ENCODE results near the gene ZDHHC21. TPM values are rescaled to one million over a fixed set of nuclear protein-coding genes. Genes with fewer than 3 reads are reported as not detected.

The ZDHHC21 gene
- total and polyA plus RNA-seq, 2 of the 8 experiments (the other 6 are each of a cell fraction or from before 2014, with no cell fraction given), result 1.9 to 6.0 TPM

DNA sequence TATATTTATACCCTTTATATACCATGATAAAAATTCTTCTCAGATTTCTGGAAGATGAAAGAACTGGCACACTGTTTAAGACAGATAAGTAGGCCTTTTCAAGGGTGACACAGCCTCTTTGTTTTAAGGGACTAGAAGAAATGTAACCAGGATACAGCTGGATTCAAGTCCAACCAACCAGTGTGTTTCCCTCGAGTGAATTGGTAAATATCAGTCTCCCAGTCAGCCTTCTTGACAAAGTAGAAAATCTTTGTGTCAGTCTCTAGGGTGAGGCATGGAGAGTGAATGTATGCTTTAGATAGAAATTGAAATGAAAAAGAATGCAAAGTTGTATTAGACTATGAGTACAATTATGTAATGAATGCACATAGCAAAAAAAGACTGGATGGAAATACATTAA, 119.1 kb downstream of the ZDHHC21 start:
- H3K14ac ChIP-seq (ENCODE audit: insufficient read length), result no peak overlapping the region
- H2BK20ac ChIP-seq (ENCODE audit: low read length), result no peak overlapping the region
- no peaks in the 10 kb centered on the region for H3K27me3 ChIP-seq (replicated peaks in 1 of 4; ENCODE audit: control insufficient read depth in 3 of 4, extremely low read depth in 1 of 4, insufficient read depth in 3 of 4, low read length in 3 of 4)
- no peaks in the 10 kb centered on the region for H3K36me3 ChIP-seq (ENCODE audit: control insufficient read depth in 2 of 4, insufficient read depth in 4 of 4, low read length in 3 of 4)
- H2BK12ac ChIP-seq (ENCODE audit: low read depth, low read length), result no peak overlapping the region
- no peak overlapping the region for H2BK15ac ChIP-seq (ENCODE audit: low read length)
- H3K9ac ChIP-seq (replicated peaks in 1 of 4; ENCODE audit: extremely low read depth in 1 of 4, low read depth in 3 of 4, low read length in 3 of 4), result no peak overlapping the region
- POLR2A ChIA-PET (ENCODE audit: partially characterized antibody), result no interaction called here
- CTCF ChIA-PET (ENCODE audit: partially characterized antibody), result interaction anchor here (1.6 kb wide), 1 partner anchor 11 kb away, joined by 4 read pairs; no protein-coding TSS in a partner anchor
- H3K23ac ChIP-seq (ENCODE audit: insufficient read length), result no peak overlapping the region
- WGBS, 2 experiments (ENCODE audit: extremely low coverage in 1 of 2, insufficient coverage in 1 of 2, insufficient read length in 1 of 2, insufficient replicate concordance in 2 of 2, low coverage in 1 of 2, low lambda C conversion rate in 2 of 2, missing lambda C conversion rate in 1 of 2), result 84% methylated on average over 1 of the region's 1 CpG; no CpG with 5 or more reads in 1 of the 2 experiments
- no peaks in the 10 kb centered on the region for H3K79me2 ChIP-seq (ENCODE audit: control insufficient read depth in 1 of 2, insufficient read depth in 2 of 2, low read length in 2 of 2)
- H3K79me1 ChIP-seq (ENCODE audit: low read depth, low read length), result no peaks in the 10 kb centered on the region
- FAIRE-seq, result no peak
- no peak overlapping the region for H2AK5ac ChIP-seq (ENCODE audit: low read depth, low read length)
- no peak overlapping the region for H2BK120ac ChIP-seq (replicated peaks; ENCODE audit: low read depth, low read length)
- H4K8ac ChIP-seq (ENCODE audit: extremely low read depth, insufficient read depth, low read length), result no peak overlapping the region
- DNase-seq (ENCODE audit: low read depth in 1 of 2, low spot score in 2 of 2), result no peak
- no peaks in the 10 kb centered on the region for H3K9me3 ChIP-seq (ENCODE audit: insufficient read depth in 2 of 2, low read depth in 1 of 2, low read length in 1 of 2)
- no peak overlapping the region for H3K4me3 ChIP-seq (ENCODE audit: extremely low read depth in 1 of 4, insufficient read depth in 2 of 4, low read depth in 3 of 4, low read length in 4 of 4)
- no peaks in the 10 kb centered on the region for H4K20me1 ChIP-seq (replicated peaks in 1 of 2; ENCODE audit: control insufficient read depth in 1 of 2, insufficient read depth in 2 of 2, low read length in 2 of 2)
- H3K4ac ChIP-seq (replicated peaks; ENCODE audit: insufficient read length, low read depth, low read length), result no peak overlapping the region
- H3K56ac ChIP-seq (replicated peaks; ENCODE audit: insufficient read length, low read depth, low read length), result no peak overlapping the region
- H4K5ac ChIP-seq (ENCODE audit: insufficient read length, low read depth, low read length), result no peak overlapping the region
- no peak overlapping the region for H3K4me2 ChIP-seq (ENCODE audit: insufficient read depth in 1 of 2, low read depth in 2 of 2, low read length in 2 of 2)
- no peak overlapping the region for H3K27ac ChIP-seq (ENCODE audit: low read depth, low read length)
- no peaks in the 10 kb centered on the region for H3K23me2 ChIP-seq (ENCODE audit: low read depth, low read length)
- no peak overlapping the region for H2AFZ ChIP-seq (ENCODE audit: low read length)
- no peak overlapping the region for H2BK5ac ChIP-seq (ENCODE audit: low read depth, low read length)
- H4K91ac ChIP-seq (replicated peaks; ENCODE audit: insufficient read length, low read length), result no peak overlapping the region
- no peak overlapping the region for H3K18ac ChIP-seq (ENCODE audit: extremely low read depth, low read length)
- H3K4me1 ChIP-seq (replicated peaks in 1 of 4; ENCODE audit: control insufficient read depth in 3 of 4, insufficient read depth in 4 of 4, low read length in 3 of 4), result no peaks in the 10 kb centered on the region
- TF ChIP-seq EZH2 (IDR thresholded peaks at IDR 0.05; ENCODE audit: low read depth, low read length, severe bottlenecking) (no peak), TAF7 (optimal IDR thresholded peaks at IDR 0.05; ENCODE audit: borderline replicate concordance, low read depth, low read length) (no peak), SUZ12 (IDR thresholded peaks at IDR 0.05; ENCODE audit: low read length) (no peak)
- TF ChIP-seq, protein P1, sequence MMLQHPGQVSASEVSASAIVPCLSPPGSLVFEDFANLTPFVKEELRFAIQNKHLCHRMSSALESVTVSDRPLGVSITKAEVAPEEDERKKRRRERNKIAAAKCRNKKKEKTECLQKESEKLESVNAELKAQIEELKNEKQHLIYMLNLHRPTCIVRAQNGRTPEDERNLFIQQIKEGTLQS (IDR thresholded peaks at IDR 0.05; ENCODE audit: insufficient read depth, low read depth, low read length), result no peak
